ENCODE results near the gene LLGL2. TPM values are rescaled to one million over a fixed set of nuclear protein-coding genes. Genes with fewer than 3 reads are reported as not detected.
"Not testable (repeated sequence)": the region's sequence is repeated elsewhere in the genome, so short reads cannot be mapped to it uniquely, and the experiment has no call there.

The LLGL2 gene
- total and polyA plus RNA-seq, 2 donors (not counting 1 experiment from before 2014, with no cell fraction given) = 40.6 to 52.0 TPM

- no peak for ATAC-seq (ENCODE audit: low read depth)
- CTCF ChIA-PET = interaction anchor here (0.8 to 1.2 kb wide), 3 partner anchors 8 to 64 kb away, joined by 3 to 5 read pairs (median 3); no protein-coding TSS in a partner anchor
These were observed 6.4 kb upstream of the LLGL2 start for GRCh38 chr17:75518983-75519537.

GRCh38 chr17:75520413-75520812 is 5.1 kb upstream of the LLGL2 start:
- intact Hi-C loops (cut with micrococcal nuclease); ATAC-seq (ENCODE audit: low read depth); H3K4me3 Mint-ChIP-seq; DNase-seq; H3K27me3 Mint-ChIP-seq; H3K27ac Mint-ChIP-seq; H3K4me3 ChIP-seq (ENCODE audit: control extremely low read depth in 1 of 5, extremely low read depth in 1 of 5, insufficient read depth in 1 of 5, low read depth in 2 of 5, low read length in 4 of 5); H2AFZ ChIP-seq (ENCODE audit: insufficient read depth, low read depth, low read length, poor library complexity, severe bottlenecking); H3K27me3 ChIP-seq (replicated peaks in 1 of 4; ENCODE audit: control extremely low read depth in 1 of 4, control insufficient read depth in 3 of 4, insufficient read depth in 4 of 4, low read length in 3 of 4); H3K9ac ChIP-seq (ENCODE audit: low read length); H3K27ac ChIP-seq (ENCODE audit: low read length in 2 of 2); H3K4me2 ChIP-seq (replicated peaks; ENCODE audit: low read depth, low read length, poor library complexity, severe bottlenecking); H3K36me3 ChIP-seq (replicated peaks in 1 of 2; ENCODE audit: control extremely low read depth in 1 of 2, control insufficient read depth in 1 of 2, extremely low read depth in 1 of 2, insufficient read depth in 2 of 2, low read length in 1 of 2); H3K9me3 ChIP-seq (ENCODE audit: control extremely low read depth in 1 of 3, control insufficient read depth in 2 of 3, insufficient read depth in 1 of 3, low read length in 2 of 3); H3K9me3 Mint-ChIP-seq (ENCODE audit: insufficient read depth): not testable (repeated sequence)
- Histone ChIP-seq H3K4me1 (ENCODE audit: control insufficient read depth in 2 of 2, insufficient read depth in 2 of 2, low read length in 2 of 2) (peaks cover 25 to 40% of the 10 kb centered on the region in 2 donors), H4K20me1 (ENCODE audit: control insufficient read depth, insufficient read depth, low read length, poor library complexity, severe bottlenecking) (peaks cover 10% of the 10 kb centered on the region), H3K79me2 (ENCODE audit: control insufficient read depth, insufficient read depth, low read length) (peaks cover 15% of the 10 kb centered on the region)
- ChIA-PET CTCF (interaction anchor here (0.5 kb wide), 1 partner anchor 12 kb away, joined by 4 read pairs; no protein-coding TSS in a partner anchor), POLR2A (interaction anchor here (0.6 kb wide), 1 partner anchor 44 kb away, joined by 4 read pairs; no protein-coding TSS in a partner anchor)
- 94% methylated on average over 3 of the region's 8 CpGs for WGBS (ENCODE audit: insufficient coverage)
- peaks cover 21% of the 10 kb centered on the region for H3K4me1 Mint-ChIP-seq

More at GRCh38 chr17:75518983-75519537, 6.4 kb upstream of the LLGL2 start:
- TF ChIP-seq CTCF (IDR thresholded peaks at IDR 0.05) = no peak
- TF ChIP-seq EZH2 (IDR thresholded peaks at IDR 0.05; ENCODE audit: borderline replicate concordance, insufficient read depth, low read depth, low read length, poor library complexity, severe bottlenecking) = no peak
- peaks cover 19% of the 10 kb centered on the region for H3K4me1 Mint-ChIP-seq
- intact Hi-C loops (cut with micrococcal nuclease) = loop anchor here (5.0 to 10.0 kb wide), 4 partner anchors 112 to 1218 kb away; partner anchors contain the start of genes GALK1, GRB2, MFSD11 and SRSF2
- WGBS (ENCODE audit: insufficient coverage) = 100% methylated on average over 7 of the region's 9 CpGs
- Histone ChIP-seq H4K20me1 (ENCODE audit: control insufficient read depth, insufficient read depth, low read length, poor library complexity, severe bottlenecking) (peaks cover 10% of the 10 kb centered on the region), H3K79me2 (ENCODE audit: control insufficient read depth, insufficient read depth, low read length) (peaks cover 15% of the 10 kb centered on the region), H3K4me1 (ENCODE audit: control insufficient read depth in 2 of 2, insufficient read depth in 2 of 2, low read length in 2 of 2) (peaks cover 26 to 39% of the 10 kb centered on the region in 2 donors), H3K9ac (ENCODE audit: low read length) (no peak overlapping the region), H3K9me3 (ENCODE audit: control extremely low read depth in 1 of 3, control insufficient read depth in 2 of 3, insufficient read depth in 1 of 3, low read length in 2 of 3) (no peaks in the 10 kb centered on the region), H2AFZ (ENCODE audit: insufficient read depth, low read depth, low read length, poor library complexity, severe bottlenecking) (no peak overlapping the region), H3K27me3 (replicated peaks in 1 of 4; ENCODE audit: control extremely low read depth in 1 of 4, control insufficient read depth in 3 of 4, insufficient read depth in 4 of 4, low read length in 3 of 4) (no peaks in the 10 kb centered on the region), H3K27ac (ENCODE audit: low read length in 2 of 2) (no peak overlapping the region), H3K36me3 (replicated peaks in 1 of 2; ENCODE audit: control extremely low read depth in 1 of 2, control insufficient read depth in 1 of 2, extremely low read depth in 1 of 2, insufficient read depth in 2 of 2, low read length in 1 of 2) (no peaks in the 10 kb centered on the region), H3K4me2 (replicated peaks; ENCODE audit: low read depth, low read length, poor library complexity, severe bottlenecking) (peak overlapping the region; percentile 100), H3K4me3 (ENCODE audit: control extremely low read depth in 1 of 5, extremely low read depth in 1 of 5, insufficient read depth in 1 of 5, low read depth in 2 of 5, low read length in 4 of 5) (no peak overlapping the region)
- DNase-seq = no peak
- peak overlapping the region; percentile 20 for H3K27ac Mint-ChIP-seq
- H3K27me3 Mint-ChIP-seq = no peaks in the 10 kb centered on the region
- H3K9me3 Mint-ChIP-seq (ENCODE audit: insufficient read depth) = no peaks in the 10 kb centered on the region
- H3K4me3 Mint-ChIP-seq = no peak overlapping the region
- POLR2A ChIA-PET = interaction anchor here (1.4 kb wide), 1 partner anchor 69 kb away, joined by 4 read pairs; no protein-coding TSS in a partner anchor
